Measurements from ENCODE around the gene DHRS7. TPM values are rescaled to one million over a fixed set of nuclear protein-coding genes. Genes with fewer than 3 reads are reported as not detected.
A peak's percentile ranks its signal among the peaks of the same experiment; 100 is the strongest.

The DHRS7 gene
- polyA plus RNA-seq, 1 donor (not counting 4 experiments of a cell fraction or from before 2014, with no cell fraction given): 79.2 TPM

GRCh38 chr14:60188696-60189095, 23.5 kb upstream of the DHRS7 start:
- Histone ChIP-seq H3K4me3 (ENCODE audit: control insufficient read depth in 2 of 3, extremely low read depth in 1 of 3, insufficient read depth in 2 of 3, low read depth in 1 of 3, low read length in 3 of 3) (no peak overlapping the region), H3K4me2 (ENCODE audit: control insufficient read depth, extremely low read depth, insufficient read depth, low read depth, low read length) (no peak overlapping the region), H2AFZ (ENCODE audit: control insufficient read depth, low read length) (no peak overlapping the region), H3K27ac (ENCODE audit: control insufficient read depth, insufficient read depth, low read length) (no peak overlapping the region), H3K9ac (ENCODE audit: control insufficient read depth, extremely low read depth, insufficient read depth, low read length) (no peak overlapping the region), H4K20me1 (ENCODE audit: control insufficient read depth, extremely low read depth, insufficient read depth, low read length) (no peaks in the 10 kb centered on the region), H3K9me3 (ENCODE audit: control insufficient read depth, low read depth, low read length) (no peaks in the 10 kb centered on the region), H3K36me3 (ENCODE audit: control insufficient read depth in 2 of 2, extremely low read depth in 1 of 2, insufficient read depth in 2 of 2, low read length in 2 of 2) (no peaks in the 10 kb centered on the region), H3K9me1 (ENCODE audit: control insufficient read depth, extremely low read depth, insufficient read depth, low read length) (no peaks in the 10 kb centered on the region), H3K79me2 (ENCODE audit: control insufficient read depth, insufficient read depth, low read length) (no peaks in the 10 kb centered on the region), H3K4me1 (ENCODE audit: control insufficient read depth, extremely low read depth, insufficient read depth, low read length) (peaks cover 4% of the 10 kb centered on the region), H3K27me3 (ENCODE audit: control insufficient read depth, extremely low read depth, insufficient read depth, low read length) (peaks cover 2% of the 10 kb centered on the region)
- no peak for TF ChIP-seq EZH2 (IDR thresholded peaks at IDR 0.05; ENCODE audit: low read length)
- no peak for TF ChIP-seq CTCF (optimal IDR thresholded peaks at IDR 0.05 in 1 of 3, IDR thresholded peaks at IDR 0.05 in 1 of 3, conservative IDR thresholded peaks at IDR 0.05 in 1 of 3; ENCODE audit: extremely low read depth in 1 of 3, insufficient read depth in 2 of 3, low read length in 3 of 3)
- FAIRE-seq (no peak), DNase-seq (ENCODE audit: low read depth, low spot score) (no peak)
- dilution Hi-C loops (cut with MboI; ENCODE audit: extremely low pct_ligation_motif_present, low sequenced_read_pairs): no loop called here

- FAIRE-seq (no peak), DNase-seq (ENCODE audit: low read depth, low spot score) (no peak)
- Histone ChIP-seq H4K20me1 (ENCODE audit: control insufficient read depth, extremely low read depth, insufficient read depth, low read length) (no peaks in the 10 kb centered on the region), H2AFZ (ENCODE audit: control insufficient read depth, low read length) (no peak overlapping the region), H3K9ac (ENCODE audit: control insufficient read depth, extremely low read depth, insufficient read depth, low read length) (no peak overlapping the region), H3K79me2 (ENCODE audit: control insufficient read depth, insufficient read depth, low read length) (no peaks in the 10 kb centered on the region), H3K9me3 (ENCODE audit: control insufficient read depth, low read depth, low read length) (no peaks in the 10 kb centered on the region), H3K9me1 (ENCODE audit: control insufficient read depth, extremely low read depth, insufficient read depth, low read length) (no peaks in the 10 kb centered on the region), H3K4me2 (ENCODE audit: control insufficient read depth, extremely low read depth, insufficient read depth, low read depth, low read length) (no peak overlapping the region), H3K4me3 (ENCODE audit: control insufficient read depth in 2 of 3, extremely low read depth in 1 of 3, insufficient read depth in 2 of 3, low read depth in 1 of 3, low read length in 3 of 3) (no peak overlapping the region), H3K36me3 (ENCODE audit: control insufficient read depth in 2 of 2, extremely low read depth in 1 of 2, insufficient read depth in 2 of 2, low read length in 2 of 2) (no peaks in the 10 kb centered on the region), H3K4me1 (ENCODE audit: control insufficient read depth, extremely low read depth, insufficient read depth, low read length) (peaks cover 5% of the 10 kb centered on the region), H3K27me3 (ENCODE audit: control insufficient read depth, extremely low read depth, insufficient read depth, low read length) (peaks cover 2% of the 10 kb centered on the region), H3K27ac (ENCODE audit: control insufficient read depth, insufficient read depth, low read length) (no peak overlapping the region)
- dilution Hi-C loops (cut with MboI; ENCODE audit: extremely low pct_ligation_motif_present, low sequenced_read_pairs): no loop called here
- TF ChIP-seq EZH2 (IDR thresholded peaks at IDR 0.05; ENCODE audit: low read length) (no peak), CTCF (optimal IDR thresholded peaks at IDR 0.05 in 1 of 3, IDR thresholded peaks at IDR 0.05 in 1 of 3, conservative IDR thresholded peaks at IDR 0.05 in 1 of 3; ENCODE audit: extremely low read depth in 1 of 3, insufficient read depth in 2 of 3, low read length in 3 of 3) (peak in 1 of 3 experiments; percentile 7)
Measured at GRCh38 chr14:60188115-60188514, 22.9 kb upstream of the DHRS7 start.

Data from keratinocyte (primary cell).